H1 (cell line): ENCODE measurements around the gene DCXR. TPM values are rescaled to one million over a fixed set of nuclear protein-coding genes. Genes with fewer than 3 reads are reported as not detected.

Source experiments
- polyA plus RNA-seq, 7 experiments: library from polyadenylated mRNA; depleted of rRNA in 3 of 7; stranded (reverse) in 5 of 7; unstranded in 2 of 7; fragments of >200 nt in 5 of 7; fragments of 200-250 nt in 2 of 7; gene quantifications; 1 replicate in 5 of 7; 2 replicates in 1 of 7; 4 replicates in 1 of 7; pipeline versions ENCODE4 v1.2.1 to v1.2.3, GENCODE V29; 2011 to 2013; ENCODE audit warnings: missing spikeins in 2 of 7, mixed read lengths in 2 of 7
- total RNA-seq: library from RNA; stranded (reverse); fragmentation: NEBNext Ultra II Directional; extraction: Animal tissue kit (Norgen Biotek cat#: 25700); gene quantifications from 2 replicates; pipeline ENCODE4 v1.2.1, GENCODE V29; 2021
- TF ChIP-seq, protein P1 (sequence below): fragments of 300-600 bp; sonication (generic); IDR thresholded peaks from 2 replicates; pipeline ENCODE4 v1.7.1; 2012; ENCODE audit warnings: low read length, moderate library complexity, mild to moderate bottlenecking, inconsistent platforms; ENCODE audit not compliant: insufficient replicate concordance

The DCXR gene
- total and polyA plus RNA-seq, 2 of the 8 experiments (the other 6 are each of a cell fraction or from before 2014, with no cell fraction given) = 96.3 to 212 TPM

GRCh38 chr17:82081546-82081945 is 44.0 kb upstream of the DCXR start (continued):
- TF ChIP-seq, protein P1, sequence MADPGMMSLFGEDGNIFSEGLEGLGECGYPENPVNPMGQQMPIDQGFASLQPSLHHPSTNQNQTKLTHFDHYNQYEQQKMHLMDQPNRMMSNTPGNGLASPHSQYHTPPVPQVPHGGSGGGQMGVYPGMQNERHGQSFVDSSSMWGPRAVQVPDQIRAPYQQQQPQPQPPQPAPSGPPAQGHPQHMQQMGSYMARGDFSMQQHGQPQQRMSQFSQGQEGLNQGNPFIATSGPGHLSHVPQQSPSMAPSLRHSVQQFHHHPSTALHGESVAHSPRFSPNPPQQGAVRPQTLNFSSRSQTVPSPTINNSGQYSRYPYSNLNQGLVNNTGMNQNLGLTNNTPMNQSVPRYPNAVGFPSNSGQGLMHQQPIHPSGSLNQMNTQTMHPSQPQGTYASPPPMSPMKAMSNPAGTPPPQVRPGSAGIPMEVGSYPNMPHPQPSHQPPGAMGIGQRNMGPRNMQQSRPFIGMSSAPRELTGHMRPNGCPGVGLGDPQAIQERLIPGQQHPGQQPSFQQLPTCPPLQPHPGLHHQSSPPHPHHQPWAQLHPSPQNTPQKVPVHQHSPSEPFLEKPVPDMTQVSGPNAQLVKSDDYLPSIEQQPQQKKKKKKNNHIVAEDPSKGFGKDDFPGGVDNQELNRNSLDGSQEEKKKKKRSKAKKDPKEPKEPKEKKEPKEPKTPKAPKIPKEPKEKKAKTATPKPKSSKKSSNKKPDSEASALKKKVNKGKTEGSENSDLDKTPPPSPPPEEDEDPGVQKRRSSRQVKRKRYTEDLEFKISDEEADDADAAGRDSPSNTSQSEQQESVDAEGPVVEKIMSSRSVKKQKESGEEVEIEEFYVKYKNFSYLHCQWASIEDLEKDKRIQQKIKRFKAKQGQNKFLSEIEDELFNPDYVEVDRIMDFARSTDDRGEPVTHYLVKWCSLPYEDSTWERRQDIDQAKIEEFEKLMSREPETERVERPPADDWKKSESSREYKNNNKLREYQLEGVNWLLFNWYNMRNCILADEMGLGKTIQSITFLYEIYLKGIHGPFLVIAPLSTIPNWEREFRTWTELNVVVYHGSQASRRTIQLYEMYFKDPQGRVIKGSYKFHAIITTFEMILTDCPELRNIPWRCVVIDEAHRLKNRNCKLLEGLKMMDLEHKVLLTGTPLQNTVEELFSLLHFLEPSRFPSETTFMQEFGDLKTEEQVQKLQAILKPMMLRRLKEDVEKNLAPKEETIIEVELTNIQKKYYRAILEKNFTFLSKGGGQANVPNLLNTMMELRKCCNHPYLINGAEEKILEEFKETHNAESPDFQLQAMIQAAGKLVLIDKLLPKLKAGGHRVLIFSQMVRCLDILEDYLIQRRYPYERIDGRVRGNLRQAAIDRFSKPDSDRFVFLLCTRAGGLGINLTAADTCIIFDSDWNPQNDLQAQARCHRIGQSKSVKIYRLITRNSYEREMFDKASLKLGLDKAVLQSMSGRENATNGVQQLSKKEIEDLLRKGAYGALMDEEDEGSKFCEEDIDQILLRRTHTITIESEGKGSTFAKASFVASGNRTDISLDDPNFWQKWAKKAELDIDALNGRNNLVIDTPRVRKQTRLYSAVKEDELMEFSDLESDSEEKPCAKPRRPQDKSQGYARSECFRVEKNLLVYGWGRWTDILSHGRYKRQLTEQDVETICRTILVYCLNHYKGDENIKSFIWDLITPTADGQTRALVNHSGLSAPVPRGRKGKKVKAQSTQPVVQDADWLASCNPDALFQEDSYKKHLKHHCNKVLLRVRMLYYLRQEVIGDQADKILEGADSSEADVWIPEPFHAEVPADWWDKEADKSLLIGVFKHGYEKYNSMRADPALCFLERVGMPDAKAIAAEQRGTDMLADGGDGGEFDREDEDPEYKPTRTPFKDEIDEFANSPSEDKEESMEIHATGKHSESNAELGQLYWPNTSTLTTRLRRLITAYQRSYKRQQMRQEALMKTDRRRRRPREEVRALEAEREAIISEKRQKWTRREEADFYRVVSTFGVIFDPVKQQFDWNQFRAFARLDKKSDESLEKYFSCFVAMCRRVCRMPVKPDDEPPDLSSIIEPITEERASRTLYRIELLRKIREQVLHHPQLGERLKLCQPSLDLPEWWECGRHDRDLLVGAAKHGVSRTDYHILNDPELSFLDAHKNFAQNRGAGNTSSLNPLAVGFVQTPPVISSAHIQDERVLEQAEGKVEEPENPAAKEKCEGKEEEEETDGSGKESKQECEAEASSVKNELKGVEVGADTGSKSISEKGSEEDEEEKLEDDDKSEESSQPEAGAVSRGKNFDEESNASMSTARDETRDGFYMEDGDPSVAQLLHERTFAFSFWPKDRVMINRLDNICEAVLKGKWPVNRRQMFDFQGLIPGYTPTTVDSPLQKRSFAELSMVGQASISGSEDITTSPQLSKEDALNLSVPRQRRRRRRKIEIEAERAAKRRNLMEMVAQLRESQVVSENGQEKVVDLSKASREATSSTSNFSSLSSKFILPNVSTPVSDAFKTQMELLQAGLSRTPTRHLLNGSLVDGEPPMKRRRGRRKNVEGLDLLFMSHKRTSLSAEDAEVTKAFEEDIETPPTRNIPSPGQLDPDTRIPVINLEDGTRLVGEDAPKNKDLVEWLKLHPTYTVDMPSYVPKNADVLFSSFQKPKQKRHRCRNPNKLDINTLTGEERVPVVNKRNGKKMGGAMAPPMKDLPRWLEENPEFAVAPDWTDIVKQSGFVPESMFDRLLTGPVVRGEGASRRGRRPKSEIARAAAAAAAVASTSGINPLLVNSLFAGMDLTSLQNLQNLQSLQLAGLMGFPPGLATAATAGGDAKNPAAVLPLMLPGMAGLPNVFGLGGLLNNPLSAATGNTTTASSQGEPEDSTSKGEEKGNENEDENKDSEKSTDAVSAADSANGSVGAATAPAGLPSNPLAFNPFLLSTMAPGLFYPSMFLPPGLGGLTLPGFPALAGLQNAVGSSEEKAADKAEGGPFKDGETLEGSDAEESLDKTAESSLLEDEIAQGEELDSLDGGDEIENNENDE = no peak
